Right lobe of liver (tissue), 6 donors: ENCODE measurements around the gene CDC73. TPM values are rescaled to one million over a fixed set of nuclear protein-coding genes. Genes with fewer than 3 reads are reported as not detected.
"Not testable (repeated sequence)": the region's sequence is repeated elsewhere in the genome, so short reads cannot be mapped to it uniquely, and the experiment has no call there.

Experiments
- ATAC-seq, 4 donors: fragments of 200-7000 bp; cut with Tn5 transposase; one replicate each; pipeline ENCODE4 v1.9.1; 2020; ENCODE audit warnings: mild to moderate bottlenecking in 4 of 4, moderate library complexity in 4 of 4
- DNase-seq, 3 donors: peaks; one replicate each; pipeline ENCODE4 v3.0.0-alpha.2; 2020
- H3K27ac ChIP-seq, 3 donors: fragments of 200-600 bp; one replicate each; pipeline ENCODE4 v1.8.0; 2022
- H3K27me3 ChIP-seq, 2 donors: fragments of 200-600 bp; one replicate each; pipeline ENCODE4 v1.8.0; 2022
- H3K36me3 ChIP-seq, 4 donors: fragments of 200-600 bp; sonication (generic) in 1 of 4; one replicate each; pipeline versions ENCODE4 v1.5.1 to v1.8.0; 2017 to 2022; ENCODE audit warnings: control low read depth in 1 of 4
- H3K4me1 ChIP-seq, 4 donors: fragments of 200-600 bp; sonication (generic) in 1 of 4; one replicate each; pipeline versions ENCODE4 v1.5.1 to v1.8.0; 2017 to 2022; ENCODE audit warnings: control low read depth in 1 of 4
- H3K4me3 ChIP-seq, 3 donors: fragments of 200-600 bp; one replicate each; pipeline ENCODE4 v1.8.0; 2022
- H3K9me3 ChIP-seq, 4 donors: fragments of 200-600 bp; sonication (generic) in 1 of 4; one replicate each; pipeline versions ENCODE4 v1.5.1 to v1.8.0; 2017 to 2022; ENCODE audit warnings: control low read depth in 1 of 4
- CTCF ChIP-seq, 4 donors: fragments of 200-600 bp in 3 of 4; fragments of 450-650 bp in 1 of 4; IDR thresholded peaks; one replicate each; pipeline versions ENCODE4 v1.5.1 to v1.8.0; 2016 to 2022; ENCODE audit warnings: antibody characterized with exemption in 4 of 4, mild to moderate bottlenecking in 2 of 4
- POLR2A ChIP-seq: fragments of 450-650 bp; IDR thresholded peaks from one replicate; pipeline ENCODE4 v1.6.1; 2017; ENCODE audit warnings: antibody characterized with exemption, mild to moderate bottlenecking
- whole genome bisulfite sequencing: methylation state at CpG from one replicate; pipeline ENCODE4 v1.1.6; 2018; ENCODE audit warnings: low coverage, low lambda C conversion rate; ENCODE audit not compliant: insufficient coverage; ENCODE audit errors: missing lambda C conversion rate; 5-methylcytosine and 5-hydroxymethylcytosine counted together
- intact Hi-C, 2 donors: fragments of 100-400 bp; cut with DNase I; formaldehyde crosslinking; loops; one replicate each; pipeline versions ENCODE4 v1.11.2 to v1.14.1; 2022
- total RNA-seq, 6 experiments: library from RNA; depleted of rRNA in 2 of 6; stranded (reverse); fragments of >200 nt in 2 of 6; fragmentation: NEBNext Ultra II Directional in 3 of 6; extraction: Animal tissue kit (Norgen Biotek cat#: 25700) in 3 of 6; gene quantifications; one replicate each; pipeline versions ENCODE4 v1.1.0 to v1.2.4, GENCODE V29; 2016 to 2023
- donor health status: DM: no; HTN: yes; CAD: no.
- donor health status: DM: no; HTN: no; CAD: no.
- donor health status: DM: no; HTN: no; CAD: no.
- donor health status: DM: no; HTN: yes; CAD: no.
- donor health status: DM: no; HTN: yes; CAD: no.

Gene CDC73
- total RNA-seq, 6 experiments from 2014 or later: 11.1 to 23.8 (median 18.3) TPM

DNA sequence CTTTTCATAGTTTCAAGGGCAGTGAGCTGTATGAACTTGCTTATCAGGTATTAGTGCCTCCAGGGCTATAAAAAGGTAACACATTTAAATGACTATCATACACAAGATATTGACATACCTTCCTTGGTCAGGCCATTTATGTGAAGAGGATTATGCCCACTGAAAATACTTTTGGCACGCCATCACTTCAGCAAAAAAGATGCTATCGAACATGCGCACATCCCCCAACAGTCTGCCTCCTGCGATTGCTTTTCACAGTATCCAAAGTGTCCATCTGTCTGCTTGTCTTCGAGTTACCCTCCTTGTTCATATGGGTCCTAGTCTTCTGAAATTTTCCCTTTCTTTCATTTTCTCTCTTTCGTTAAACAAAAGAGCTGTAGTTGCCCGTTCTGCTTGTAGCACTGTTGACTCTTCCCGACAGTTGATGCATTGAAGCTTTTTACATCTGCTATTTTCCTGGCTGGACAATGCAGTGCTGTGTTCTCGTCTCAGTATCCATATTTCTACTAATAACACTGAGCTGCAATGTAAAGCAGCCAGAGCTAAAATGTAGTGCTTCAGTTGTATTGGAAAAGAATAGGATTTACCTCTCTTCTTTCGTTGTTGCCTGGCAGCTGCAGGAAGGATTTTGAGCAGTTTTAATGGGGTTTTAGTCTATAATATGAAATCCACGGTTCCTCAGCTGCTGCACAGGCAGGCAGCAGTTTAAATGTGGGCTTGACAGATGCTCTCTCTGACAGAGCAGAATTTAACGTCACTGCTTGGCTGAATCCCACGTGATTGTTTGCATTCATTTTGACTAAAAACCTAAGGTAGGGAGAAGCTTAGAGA is 64.3 kb downstream of the CDC73 start, which contains the start of gene B3GALT2:
B3GALT2 (minus strand) TSS at position 713 of the 831 bp plus-strand sequence. CDS start 5,051 bp downstream, outside the sequence.
- Histone ChIP-seq H3K4me3 (peak within 1 kb of the TSS in 1 of 3 donors; percentile 2), H3K27ac (no peak within 1 kb of the TSS), H3K4me1 (peaks cover 0 to 9% (median 3%) of the 10 kb centered on the region in 4 donors), H3K9me3 (no peaks in the 10 kb centered on the region), H3K27me3 (no peaks in the 10 kb centered on the region), H3K36me3 (no peaks in the 10 kb centered on the region)
- 36% methylated on average over 13 of the region's 13 CpGs for WGBS
- DNase-seq (no peak), ATAC-seq (peak; percentile 67 to 77 (median 73))
- TF ChIP-seq CTCF (IDR thresholded peaks at IDR 0.05) (no peak), POLR2A (no peak)
- intact Hi-C loops: no loop called here

- no peak overlapping the region for H3K4me3 ChIP-seq
These were observed 65.3 kb downstream of the CDC73 start for GRCh38 chr1:193187114-193187513.

DNA sequence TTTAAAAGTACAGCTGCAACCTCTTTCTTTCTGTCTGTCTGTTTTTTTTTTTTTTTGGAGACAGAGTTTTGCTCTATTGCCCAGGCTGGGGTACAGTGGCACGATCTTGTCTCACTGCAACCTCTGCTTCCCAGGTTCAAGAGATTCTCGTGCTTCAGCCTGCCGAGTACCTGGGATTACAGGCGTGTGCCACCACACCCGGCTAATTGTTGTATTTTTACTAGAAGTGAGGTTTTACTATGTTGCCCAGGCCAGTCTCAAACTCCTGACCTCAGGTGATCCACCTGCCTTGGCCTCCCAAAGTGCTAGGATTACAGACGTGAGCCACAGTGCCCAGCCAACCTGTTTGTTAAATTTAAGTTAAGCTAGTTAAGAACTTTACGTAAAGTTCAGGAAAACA is 67.1 kb downstream of the CDC73 start:
- intact Hi-C loops, H3K36me3 ChIP-seq, H3K27me3 ChIP-seq, DNase-seq, H3K4me1 ChIP-seq, H3K4me3 ChIP-seq, H3K9me3 ChIP-seq, ATAC-seq, H3K27ac ChIP-seq: not testable (repeated sequence)
- WGBS: 95% methylated on average over 7 of the region's 7 CpGs

More at GRCh38 chr1:193187114-193187513, 65.3 kb downstream of the CDC73 start:
- Histone ChIP-seq H3K9me3 (no peaks in the 10 kb centered on the region), H3K27me3 (no peaks in the 10 kb centered on the region), H3K36me3 (no peaks in the 10 kb centered on the region), H3K4me1 (peaks cover 0 to 9% (median 3%) of the 10 kb centered on the region in 4 donors), H3K27ac (no peak overlapping the region)
- TF ChIP-seq POLR2A (no peak), CTCF (IDR thresholded peaks at IDR 0.05) (no peak)
- DNase-seq (no peak), ATAC-seq (no peak)
- intact Hi-C loops: no loop called here
- 72% methylated on average over 1 of the region's 1 CpG for WGBS

DNA sequence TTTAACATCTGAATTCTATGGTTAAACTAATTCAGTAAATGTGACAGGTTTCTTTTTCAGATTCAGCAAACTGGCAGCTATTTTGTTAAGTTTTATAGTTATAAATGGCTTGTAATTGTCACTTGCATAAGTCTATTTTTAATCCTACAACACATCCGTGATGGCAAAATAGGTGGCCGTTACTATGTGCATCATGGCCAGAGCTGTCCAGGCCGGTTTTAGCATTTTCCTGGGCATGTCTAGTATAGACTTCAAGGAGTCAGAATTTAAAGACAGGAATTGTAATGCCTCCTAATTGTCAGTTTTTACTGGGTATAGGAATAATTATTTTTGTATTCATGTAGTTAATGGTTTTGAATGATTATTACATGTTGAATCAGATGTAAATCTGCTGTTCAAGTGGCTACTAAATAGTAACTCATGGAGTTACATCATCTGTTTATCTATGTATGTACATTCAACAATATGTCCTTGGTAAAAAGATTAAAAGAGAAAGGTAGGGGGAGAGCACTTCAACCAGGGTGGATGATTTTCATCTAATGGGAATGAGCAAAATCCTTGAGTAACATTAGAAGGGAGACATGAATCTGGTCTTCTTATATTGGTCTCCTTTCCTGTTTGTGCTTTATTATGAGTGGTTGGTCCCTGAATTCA is 67.7 kb downstream of the CDC73 start:
- WGBS: 86% methylated on average over 3 of the region's 3 CpGs
- DNase-seq (no peak), ATAC-seq (no peak)
- no peak overlapping the region for H3K27ac ChIP-seq
- intact Hi-C loops: no loop called here
- no peaks in the 10 kb centered on the region for H3K9me3 ChIP-seq
- H3K4me3 ChIP-seq: no peak overlapping the region
- no peaks in the 10 kb centered on the region for H3K36me3 ChIP-seq
- H3K27me3 ChIP-seq: no peaks in the 10 kb centered on the region
- TF ChIP-seq POLR2A (no peak), CTCF (IDR thresholded peaks at IDR 0.05) (no peak)
- H3K4me1 ChIP-seq: peaks cover 0 to 9% (median 0%) of the 10 kb centered on the region in 4 donors

GRCh38 chr1:193190096-193190744 is 68.4 kb downstream of the CDC73 start:
- DNase-seq: no peak
- no peak for ATAC-seq
- intact Hi-C loops: no loop called here
- Histone ChIP-seq H3K4me1 (peaks cover 0 to 9% (median 0%) of the 10 kb centered on the region in 4 donors), H3K4me3 (no peak overlapping the region), H3K27me3 (no peaks in the 10 kb centered on the region), H3K36me3 (no peaks in the 10 kb centered on the region), H3K9me3 (no peaks in the 10 kb centered on the region), H3K27ac (no peak overlapping the region)
- TF ChIP-seq POLR2A (no peak), CTCF (IDR thresholded peaks at IDR 0.05) (peak in 2 of 4 donors; percentile 14 to 21)
